ENCODE measurements around the gene DENND1A.

- TF ChIP-seq CTCF (IDR thresholded peaks at IDR 0.05) (no peak), POLR2A (IDR thresholded peaks at IDR 0.05) (no peak)
Observed at GRCh38 chr9:123685489-123686083, 244.3 kb downstream of the DENND1A start.

Measured in adrenal gland (tissue), 5 donors.